Prostate gland (tissue), 2 donors: ENCODE measurements around the gene AFTPH.

Source experiments
- POLR2A ChIP-seq: fragments of 450-650 bp; IDR thresholded peaks from one replicate; pipeline ENCODE4 v1.6.1; 2016; ENCODE audit warnings: antibody characterized with exemption, mild to moderate bottlenecking
- POLR2AphosphoS5 ChIP-seq: sonication (generic); formaldehyde crosslinking; IDR thresholded peaks from one replicate; pipeline ENCODE4 v1.6.1; 2017; ENCODE audit warnings: antibody characterized with exemption
- TF ChIP-seq, protein P1 (sequence below), 4 experiments: fragments of 200-600 bp in 2 of 4; fragments of 450-650 bp in 2 of 4; sonication (generic) in 2 of 4; IDR thresholded peaks; 1 replicate in 3 of 4; 2 replicates in 1 of 4; pipeline ENCODE4 v1.5.1; 2016 to 2019; ENCODE audit warnings: antibody characterized with exemption in 4 of 4, mild to moderate bottlenecking in 2 of 4, moderate library complexity in 2 of 4

DNA sequence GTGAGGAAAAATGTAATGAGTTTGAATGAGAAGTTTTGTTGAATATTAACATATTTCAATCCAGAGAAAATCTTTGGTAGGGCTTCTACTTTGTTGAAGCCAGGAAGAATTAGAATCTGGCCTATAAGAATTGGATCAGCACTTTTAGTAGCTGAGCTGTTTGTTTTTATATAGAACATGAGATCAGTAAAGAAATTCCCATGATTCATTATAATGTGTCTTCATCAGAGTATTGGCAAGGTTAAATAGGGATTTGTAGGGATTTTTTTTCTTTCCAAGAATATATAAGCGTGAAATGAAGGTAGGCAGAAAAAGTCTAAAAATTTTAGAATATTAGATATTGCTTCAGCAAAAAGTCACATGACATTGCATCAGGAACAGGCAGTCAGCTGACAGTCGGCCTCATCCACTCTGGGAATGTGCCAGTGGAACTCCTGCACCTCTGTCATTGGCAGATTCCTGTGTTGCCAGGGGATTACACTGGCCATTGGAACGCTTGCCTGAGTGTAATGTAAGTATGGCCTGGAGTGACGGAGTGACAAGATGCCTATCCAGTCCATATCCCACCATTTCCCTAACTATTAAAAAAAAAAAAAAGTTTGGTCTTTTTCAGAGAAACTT lies 69.0 kb downstream of the AFTPH start:
- TF ChIP-seq, protein P1, sequence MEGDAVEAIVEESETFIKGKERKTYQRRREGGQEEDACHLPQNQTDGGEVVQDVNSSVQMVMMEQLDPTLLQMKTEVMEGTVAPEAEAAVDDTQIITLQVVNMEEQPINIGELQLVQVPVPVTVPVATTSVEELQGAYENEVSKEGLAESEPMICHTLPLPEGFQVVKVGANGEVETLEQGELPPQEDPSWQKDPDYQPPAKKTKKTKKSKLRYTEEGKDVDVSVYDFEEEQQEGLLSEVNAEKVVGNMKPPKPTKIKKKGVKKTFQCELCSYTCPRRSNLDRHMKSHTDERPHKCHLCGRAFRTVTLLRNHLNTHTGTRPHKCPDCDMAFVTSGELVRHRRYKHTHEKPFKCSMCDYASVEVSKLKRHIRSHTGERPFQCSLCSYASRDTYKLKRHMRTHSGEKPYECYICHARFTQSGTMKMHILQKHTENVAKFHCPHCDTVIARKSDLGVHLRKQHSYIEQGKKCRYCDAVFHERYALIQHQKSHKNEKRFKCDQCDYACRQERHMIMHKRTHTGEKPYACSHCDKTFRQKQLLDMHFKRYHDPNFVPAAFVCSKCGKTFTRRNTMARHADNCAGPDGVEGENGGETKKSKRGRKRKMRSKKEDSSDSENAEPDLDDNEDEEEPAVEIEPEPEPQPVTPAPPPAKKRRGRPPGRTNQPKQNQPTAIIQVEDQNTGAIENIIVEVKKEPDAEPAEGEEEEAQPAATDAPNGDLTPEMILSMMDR (IDR thresholded peaks at IDR 0.05): no peak
- TF ChIP-seq POLR2A (no peak), POLR2AphosphoS5 (no peak)
